GM18867 (cell line): Measurements from ENCODE around the gene JUND.

ENCODE experiments used
- ATAC-seq: cut with Tn5 transposase; IDR thresholded peaks from one replicate; pipeline ENCODE4 v1.9.1; 2021; ENCODE audit warnings: mild to moderate bottlenecking, moderate library complexity; ENCODE audit not compliant: unreplicated experiment

JUND gene

GRCh38 chr19:18271433-18271841 is 10.0 kb downstream of the JUND start:
- no peak for ATAC-seq

- ATAC-seq: no peak
Observed at GRCh38 chr19:18270326-18270725, 11.1 kb downstream of the JUND start.

GRCh38 chr19:18269070-18269723 is 12.2 kb downstream of the JUND start:
- ATAC-seq: no peak

- no peak for ATAC-seq
Observed at GRCh38 chr19:18266771-18267686, 14.4 kb downstream of the JUND start.

GRCh38 chr19:18265582-18265981 is 15.8 kb downstream of the JUND start:
- no peak for ATAC-seq

GRCh38 chr19:18264971-18265540 is 16.4 kb downstream of the JUND start:
- no peak for ATAC-seq

DNA sequence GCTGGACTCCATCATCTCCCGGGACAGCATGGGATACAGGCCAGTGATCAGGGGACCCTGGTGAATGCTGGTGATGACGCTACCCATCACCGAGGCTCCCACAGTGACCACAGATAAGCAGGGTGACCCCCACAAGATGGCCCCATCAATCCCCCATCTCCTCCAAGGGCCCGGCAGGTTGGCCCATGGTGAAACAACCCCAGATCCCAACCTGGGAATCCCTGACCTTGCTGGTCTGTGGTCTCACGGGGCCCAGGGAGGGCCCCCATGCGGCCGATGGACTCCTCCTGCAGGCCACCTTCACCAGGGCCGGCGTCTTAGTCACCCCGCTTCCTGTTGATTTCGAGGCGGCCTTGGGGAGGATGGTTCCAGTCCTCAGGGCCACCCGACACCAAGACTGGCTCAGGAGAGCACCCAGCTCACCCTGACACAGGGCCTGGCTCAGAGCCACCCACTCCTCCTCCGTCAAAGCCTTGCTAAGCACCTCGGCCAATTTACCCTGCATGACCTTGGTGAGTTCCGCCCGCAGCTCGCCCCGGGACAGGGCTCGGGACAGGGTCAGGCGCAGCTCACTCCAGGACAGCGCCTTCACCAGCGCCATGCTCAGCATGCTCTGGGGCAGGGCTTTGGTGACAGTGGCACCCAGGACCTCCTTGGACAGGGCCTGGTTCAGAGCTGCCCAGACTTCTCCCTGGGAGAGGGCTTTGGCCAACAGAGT is 17.1 kb downstream of the JUND start:
- no peak for ATAC-seq

GRCh38 chr19:18263324-18264136 is 17.9 kb downstream of the JUND start:
- no peak for ATAC-seq

DNA sequence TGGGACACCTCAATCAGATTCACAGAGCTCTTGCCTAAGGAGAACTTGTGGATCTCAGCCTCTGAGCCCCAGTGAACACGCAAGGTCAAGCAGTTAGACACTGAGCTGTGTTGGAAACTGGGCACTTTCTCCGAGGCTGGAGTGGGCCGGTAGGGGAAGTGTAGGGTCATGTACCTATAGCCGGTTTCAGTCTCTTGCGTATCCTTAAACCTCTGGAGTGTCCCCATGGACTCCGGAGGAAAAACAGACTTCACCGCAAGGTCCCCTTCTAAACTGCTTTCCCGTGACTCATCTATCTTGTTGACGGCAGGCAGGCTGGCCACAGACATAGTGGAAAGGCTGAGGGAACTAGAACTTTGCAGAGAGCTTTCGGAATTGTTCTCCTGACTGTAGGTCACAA is 18.5 kb downstream of the JUND start:
- ATAC-seq: no peak

- ATAC-seq: no peak
Observed at GRCh38 chr19:18262144-18262543, 19.3 kb downstream of the JUND start.

DNA sequence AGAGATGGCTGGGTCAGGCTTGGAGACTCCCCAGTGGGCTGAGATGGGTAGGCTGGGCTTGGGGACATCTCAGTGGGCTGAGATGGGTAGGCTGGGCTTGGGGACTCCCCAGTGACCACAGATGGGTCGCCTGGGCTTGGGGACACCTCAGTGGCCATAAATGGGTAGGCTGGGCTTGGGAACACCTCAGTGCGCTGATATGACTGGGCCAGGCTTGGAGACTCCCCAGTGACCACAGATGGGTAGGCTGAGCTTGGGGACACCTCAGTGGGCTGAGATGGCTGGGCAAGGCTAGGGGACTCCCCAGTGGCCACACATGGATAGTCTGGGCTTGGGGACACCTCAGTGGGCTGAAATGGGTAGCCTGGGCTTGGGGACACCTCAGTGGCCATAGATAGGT is 19.9 kb downstream of the JUND start:
- ATAC-seq: no peak

DNA sequence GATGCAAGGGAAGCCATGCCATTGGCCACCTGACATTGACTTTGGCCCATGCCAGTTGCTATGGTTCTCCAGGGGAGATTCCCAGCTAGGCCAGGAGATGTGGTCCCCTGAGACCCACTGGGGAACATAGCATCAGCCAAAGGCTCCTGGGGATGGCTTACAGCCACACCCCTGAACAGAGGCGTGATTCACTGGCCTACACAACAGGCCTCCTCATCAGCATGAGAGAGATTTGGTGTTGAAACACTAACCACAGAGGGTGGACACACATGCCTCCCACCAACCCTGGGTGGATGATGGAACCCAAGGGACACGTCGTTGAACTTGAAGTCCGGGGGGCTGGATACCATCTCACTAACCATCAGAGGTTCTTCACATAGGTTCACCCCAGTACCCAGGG is 21.5 kb downstream of the JUND start:
- ATAC-seq: no peak

GRCh38 chr19:18257503-18258470 is 23.6 kb downstream of the JUND start:
- no peak for ATAC-seq

DNA sequence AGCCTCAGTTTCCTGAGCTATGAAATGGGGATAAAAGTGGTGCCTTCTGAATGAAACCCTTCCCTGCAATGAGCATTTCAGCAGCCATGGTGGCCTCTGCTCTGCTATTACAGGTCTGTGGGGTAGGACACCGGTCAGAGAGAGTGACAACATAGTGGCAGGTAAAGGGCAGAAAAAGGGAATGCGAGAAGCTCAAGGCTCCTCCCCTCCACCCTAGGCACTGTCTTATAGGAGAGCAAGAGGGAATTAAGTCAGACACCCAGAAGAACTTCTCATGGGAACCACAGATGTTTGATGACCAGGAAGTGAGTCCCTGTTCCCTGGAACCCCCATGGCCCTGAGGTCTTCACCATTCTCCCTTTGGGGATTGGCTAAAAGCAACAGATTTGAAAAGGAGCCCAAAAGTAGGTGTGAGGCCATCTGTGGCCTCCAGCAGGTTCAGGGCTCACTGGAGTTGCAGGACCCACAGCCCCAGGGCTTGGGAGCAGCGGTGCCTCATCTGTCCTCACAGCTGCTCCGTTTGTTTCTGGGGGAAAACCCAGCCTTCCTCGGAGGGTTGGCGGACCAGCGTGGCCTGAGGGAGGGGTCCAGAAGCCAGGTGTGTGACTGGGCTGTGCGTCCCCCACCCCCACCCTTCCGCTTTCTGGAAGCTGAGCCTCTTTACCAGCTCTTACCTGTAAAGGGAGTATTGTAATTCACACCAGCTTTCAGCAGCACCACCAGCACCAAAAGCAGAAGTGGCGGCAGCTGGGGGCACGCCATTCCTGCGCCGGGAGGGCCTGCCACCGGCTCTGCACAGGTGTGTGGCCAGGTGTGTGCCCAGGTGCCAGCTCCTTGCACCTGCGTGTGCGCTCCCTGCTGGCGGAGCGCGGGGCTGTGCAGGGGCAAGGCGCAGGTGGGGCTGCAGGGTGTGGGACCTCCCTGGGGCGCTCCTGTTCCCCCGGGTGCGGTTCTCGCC is 26.6 kb downstream of the JUND start:
- ATAC-seq: no peak

GRCh38 chr19:18253716-18254115 is 27.7 kb downstream of the JUND start:
- no peak for ATAC-seq

DNA sequence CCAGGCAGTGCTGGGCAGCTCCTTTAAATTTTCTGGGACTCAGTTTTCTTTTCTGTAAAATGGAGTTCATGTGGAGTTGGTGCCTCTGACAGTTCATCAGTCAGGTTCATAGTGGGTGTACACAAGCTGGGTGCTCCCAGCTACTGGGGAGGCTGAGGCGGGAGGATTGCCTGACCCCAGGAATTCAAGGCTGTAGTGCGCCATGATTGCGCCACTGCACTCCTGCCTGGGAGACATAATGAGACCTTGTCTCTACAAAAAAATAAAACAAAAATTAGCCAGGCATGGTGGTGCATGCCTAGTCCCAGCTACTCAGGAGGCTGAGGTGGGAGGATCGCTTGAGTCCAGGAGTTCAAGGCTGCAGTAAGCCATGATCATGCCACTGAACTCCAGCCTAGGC is 28.3 kb downstream of the JUND start:
- no peak for ATAC-seq

GRCh38 chr19:18252370-18252717 is 29.1 kb downstream of the JUND start:
- no peak for ATAC-seq
